IgD-negative memory B cell (primary cell): ENCODE data around the gene PARD3. TPM values are rescaled to one million over a fixed set of nuclear protein-coding genes. Genes with fewer than 3 reads are reported as not detected.
A peak's percentile ranks its signal among the peaks of the same experiment; 100 is the strongest.

Source experiments
- H3K27ac Mint-ChIP-seq, 3 donors: one replicate each; pipeline ENCODE4 v1.8.0; 2020 to 2022; ENCODE audit warnings: mild to moderate bottlenecking in 3 of 3, mixed read lengths in 3 of 3, moderate library complexity in 1 of 3
- H3K27me3 Mint-ChIP-seq: one replicate; pipeline ENCODE4 v1.8.0; 2021; ENCODE audit warnings: mixed read lengths
- H3K36me3 Mint-ChIP-seq: one replicate; pipeline ENCODE4 v1.8.0; 2020; ENCODE audit warnings: mild to moderate bottlenecking, mixed read lengths
- H3K4me1 Mint-ChIP-seq, 3 donors: one replicate each; pipeline ENCODE4 v1.8.0; 2020 to 2022; ENCODE audit warnings: mixed read lengths in 3 of 3, mild to moderate bottlenecking in 1 of 3
- H3K4me3 Mint-ChIP-seq, 4 donors: one replicate each; pipeline ENCODE4 v1.8.0; 2020 to 2022; ENCODE audit warnings: mild to moderate bottlenecking in 4 of 4, mixed read lengths in 4 of 4, moderate library complexity in 3 of 4
- H3K9me3 Mint-ChIP-seq, 3 donors: one replicate each; pipeline ENCODE4 v1.8.0; 2020 to 2021; ENCODE audit warnings: mixed read lengths in 3 of 3, mild to moderate bottlenecking in 1 of 3
- polyA plus RNA-seq: library from polyadenylated mRNA; unstranded; fragments of 300-500 nt; fragmentation: Illumina TruSeq; gene quantifications from one replicate; pipeline ENCODE4 v1.2.3, GENCODE V29; 2021

The PARD3 gene
- polyA plus RNA-seq, 1 donor from 2014 or later: not detected

DNA sequence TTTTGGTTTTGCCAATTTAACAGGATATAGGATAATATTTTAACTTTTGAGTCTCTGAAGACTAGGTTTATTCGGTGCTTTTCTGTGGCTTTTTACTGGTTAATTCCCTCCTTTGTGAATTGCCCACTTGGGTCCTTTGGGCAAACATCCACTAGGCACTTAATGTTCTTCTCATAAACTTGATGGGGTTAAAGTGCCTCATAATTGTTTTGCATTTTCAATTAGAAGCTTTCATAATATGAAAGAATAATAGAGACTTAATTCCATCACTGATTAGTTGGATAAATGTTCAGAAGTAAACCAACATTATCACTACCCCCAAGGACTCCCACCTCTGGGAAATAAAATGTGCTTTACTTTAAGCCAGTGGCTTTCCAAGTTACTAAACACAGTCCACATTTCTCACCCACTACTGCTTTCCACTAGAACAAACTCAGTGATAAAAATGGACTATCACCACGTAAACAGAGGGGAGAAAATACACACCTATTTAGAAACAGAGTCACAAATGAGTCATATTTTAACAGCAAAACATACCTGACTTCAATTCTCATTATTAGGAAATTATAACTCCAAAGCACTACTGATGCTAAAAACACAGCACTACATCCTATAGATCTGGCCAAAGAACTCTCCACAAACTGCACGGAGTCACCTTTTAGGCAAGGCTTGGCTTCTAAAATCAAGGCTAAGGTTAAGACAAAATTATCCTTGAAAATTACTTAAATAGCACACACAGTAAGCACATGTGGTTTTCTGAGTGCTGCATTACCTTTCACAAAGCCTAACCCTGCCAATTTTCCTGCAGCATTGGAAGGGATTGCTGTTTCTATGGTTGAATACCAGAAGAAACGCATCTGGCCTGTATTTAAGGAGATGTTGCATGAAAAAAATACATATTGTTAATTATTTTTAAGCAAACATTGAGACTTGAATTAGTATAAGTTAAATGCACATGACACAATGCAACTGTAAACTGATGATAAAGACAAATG, 41.2 kb downstream of the PARD3 start:
- H3K4me3 Mint-ChIP-seq: no peak overlapping the region
- no peaks in the 10 kb centered on the region for H3K4me1 Mint-ChIP-seq
- peaks cover 3% of the 10 kb centered on the region for H3K27me3 Mint-ChIP-seq
- H3K9me3 Mint-ChIP-seq: peaks cover 0 to 5% (median 0%) of the 10 kb centered on the region in 3 donors
- no peak overlapping the region for H3K27ac Mint-ChIP-seq
- H3K36me3 Mint-ChIP-seq: no peaks in the 10 kb centered on the region

- Mint-ChIP-seq H3K4me1 (no peaks in the 10 kb centered on the region), H3K27me3 (peaks cover 3% of the 10 kb centered on the region), H3K4me3 (no peak overlapping the region), H3K36me3 (no peaks in the 10 kb centered on the region), H3K9me3 (peaks cover 0 to 6% (median 0%) of the 10 kb centered on the region in 3 donors), H3K27ac (no peak overlapping the region)
These were observed 43.6 kb downstream of the PARD3 start for GRCh38 chr10:34771525-34771924.

GRCh38 chr10:34771106-34771505, 44.0 kb downstream of the PARD3 start:
- Mint-ChIP-seq H3K27me3 (peaks cover under 1% of the 10 kb centered on the region), H3K27ac (no peak overlapping the region), H3K4me3 (no peak overlapping the region), H3K36me3 (no peaks in the 10 kb centered on the region), H3K4me1 (no peaks in the 10 kb centered on the region), H3K9me3 (peaks cover 0 to 6% (median 0%) of the 10 kb centered on the region in 3 donors)

- H3K36me3 Mint-ChIP-seq: no peaks in the 10 kb centered on the region
- no peak overlapping the region for H3K27ac Mint-ChIP-seq
- H3K4me3 Mint-ChIP-seq: no peak overlapping the region
- no peaks in the 10 kb centered on the region for H3K27me3 Mint-ChIP-seq
- H3K4me1 Mint-ChIP-seq: no peaks in the 10 kb centered on the region
- H3K9me3 Mint-ChIP-seq: peaks cover 0 to 6% (median 0%) of the 10 kb centered on the region in 3 donors
These were observed 45.2 kb downstream of the PARD3 start for GRCh38 chr10:34769899-34770298.

DNA sequence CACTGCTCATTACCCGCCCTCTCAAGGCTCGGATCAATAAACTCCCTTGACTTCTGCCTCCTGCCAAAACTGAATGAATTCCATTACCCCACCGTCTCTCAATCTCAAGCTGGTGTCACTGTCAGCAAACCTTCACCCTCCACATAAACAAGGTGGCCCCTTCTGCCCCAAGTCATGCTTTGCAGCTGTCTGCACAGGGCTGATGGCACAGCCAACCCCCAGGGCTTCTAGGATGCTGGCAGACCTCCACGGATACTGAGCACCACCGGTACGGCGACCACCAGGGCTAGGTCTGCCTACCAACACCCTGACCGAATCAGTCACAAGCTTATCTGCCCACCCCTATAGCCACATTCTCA, 46.1 kb downstream of the PARD3 start:
- Mint-ChIP-seq H3K4me3 (no peak overlapping the region), H3K4me1 (no peaks in the 10 kb centered on the region), H3K27me3 (no peaks in the 10 kb centered on the region), H3K27ac (peak overlapping the region in 1 of 3 donors; percentile 92), H3K9me3 (peaks cover 0 to 3% (median 0%) of the 10 kb centered on the region in 3 donors), H3K36me3 (no peaks in the 10 kb centered on the region)

DNA sequence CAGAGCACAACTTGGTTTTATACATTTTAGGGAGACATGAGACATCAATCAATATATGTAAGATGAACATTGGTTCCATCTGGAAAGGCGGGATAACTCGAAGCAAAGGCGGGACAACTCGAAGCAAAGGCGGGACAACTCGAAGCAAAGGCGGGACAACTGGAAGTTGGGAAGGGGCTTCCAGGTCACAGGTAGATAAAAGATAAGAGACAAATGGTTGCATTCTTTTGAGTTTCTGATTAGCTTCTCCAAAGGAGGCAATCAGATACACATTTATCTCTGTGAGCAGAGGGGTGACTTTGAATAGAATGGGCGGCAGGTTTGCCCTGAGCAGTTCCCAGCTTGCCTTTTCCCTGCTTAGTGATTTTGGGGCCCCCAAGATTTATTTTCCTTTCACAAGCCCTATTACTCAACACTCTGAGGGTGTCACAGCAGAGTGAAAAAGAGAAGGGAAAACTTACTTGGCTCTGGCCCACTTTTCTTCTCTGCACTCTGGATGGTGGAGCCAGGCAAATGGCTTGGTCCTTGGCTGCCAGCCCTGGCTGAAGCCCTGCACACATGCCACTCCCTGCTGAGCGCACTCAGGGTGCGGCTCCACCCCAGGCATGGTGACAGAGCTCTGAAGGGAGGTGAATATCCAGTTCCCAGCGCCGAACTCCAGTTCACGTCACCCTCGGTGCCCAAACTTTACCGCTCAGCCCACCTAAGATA, 46.7 kb downstream of the PARD3 start:
- Mint-ChIP-seq H3K36me3 (no peaks in the 10 kb centered on the region), H3K27me3 (no peaks in the 10 kb centered on the region), H3K4me1 (no peaks in the 10 kb centered on the region), H3K4me3 (no peak overlapping the region), H3K9me3 (peaks cover 0 to 3% (median 0%) of the 10 kb centered on the region in 3 donors), H3K27ac (no peak overlapping the region)

DNA sequence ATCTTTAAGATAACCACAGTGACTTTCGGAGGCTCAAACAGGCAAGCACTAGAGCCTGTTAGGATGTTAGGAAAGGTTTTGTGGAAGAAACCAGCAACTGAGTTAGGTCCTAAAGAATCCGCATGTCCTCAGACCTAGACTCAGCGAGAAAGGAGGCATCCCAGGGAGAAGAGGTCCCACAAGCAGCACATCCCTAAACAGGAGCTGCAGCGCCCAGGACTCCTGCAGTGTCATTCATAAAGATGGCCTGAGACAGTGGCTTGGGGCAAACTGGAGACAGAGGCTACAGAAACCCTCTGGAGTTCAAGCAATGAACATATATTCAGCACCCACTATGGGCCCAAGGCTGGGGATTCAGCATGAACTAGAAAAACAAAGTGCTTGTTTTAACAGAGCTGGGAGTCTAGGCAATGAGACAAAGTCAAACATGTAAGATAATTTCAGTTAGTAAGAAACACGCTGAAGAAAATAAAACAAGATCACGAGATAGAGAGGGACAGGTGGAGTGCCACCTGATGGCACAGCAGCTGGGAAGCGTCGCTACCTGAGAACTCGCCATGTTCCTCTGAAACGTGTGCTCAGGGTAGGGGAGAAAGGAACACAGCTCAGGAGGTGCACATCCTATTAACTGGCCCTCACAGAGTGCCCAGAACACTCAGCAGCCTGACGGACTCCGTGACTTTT, 48.1 kb downstream of the PARD3 start:
- H3K27me3 Mint-ChIP-seq: no peaks in the 10 kb centered on the region
- peaks cover 0 to 3% (median 0%) of the 10 kb centered on the region in 3 donors for H3K9me3 Mint-ChIP-seq
- H3K4me3 Mint-ChIP-seq: no peak overlapping the region
- peak overlapping the region in 1 of 3 donors; percentile 7 for H3K27ac Mint-ChIP-seq
- H3K4me1 Mint-ChIP-seq: no peaks in the 10 kb centered on the region
- H3K36me3 Mint-ChIP-seq: no peaks in the 10 kb centered on the region

DNA sequence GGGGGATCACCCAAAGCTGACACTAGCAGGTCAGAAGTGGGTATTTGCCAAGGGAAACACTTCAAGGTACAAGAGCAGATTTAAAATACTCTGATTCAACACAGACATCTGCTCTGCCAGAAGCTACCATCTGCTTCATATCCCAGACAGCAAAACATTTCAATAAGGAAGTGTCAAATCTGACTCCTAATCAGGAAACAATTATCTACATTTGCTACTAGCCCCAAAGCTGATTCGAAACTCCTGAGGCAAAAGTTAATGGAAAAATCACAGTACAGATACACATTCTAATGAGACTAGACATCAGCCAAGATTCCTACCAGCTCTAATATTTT, 48.9 kb downstream of the PARD3 start:
- Mint-ChIP-seq H3K27me3 (no peaks in the 10 kb centered on the region), H3K27ac (no peak overlapping the region), H3K9me3 (peaks cover 0 to 3% (median 0%) of the 10 kb centered on the region in 3 donors), H3K36me3 (no peaks in the 10 kb centered on the region), H3K4me1 (no peaks in the 10 kb centered on the region), H3K4me3 (no peak overlapping the region)

DNA sequence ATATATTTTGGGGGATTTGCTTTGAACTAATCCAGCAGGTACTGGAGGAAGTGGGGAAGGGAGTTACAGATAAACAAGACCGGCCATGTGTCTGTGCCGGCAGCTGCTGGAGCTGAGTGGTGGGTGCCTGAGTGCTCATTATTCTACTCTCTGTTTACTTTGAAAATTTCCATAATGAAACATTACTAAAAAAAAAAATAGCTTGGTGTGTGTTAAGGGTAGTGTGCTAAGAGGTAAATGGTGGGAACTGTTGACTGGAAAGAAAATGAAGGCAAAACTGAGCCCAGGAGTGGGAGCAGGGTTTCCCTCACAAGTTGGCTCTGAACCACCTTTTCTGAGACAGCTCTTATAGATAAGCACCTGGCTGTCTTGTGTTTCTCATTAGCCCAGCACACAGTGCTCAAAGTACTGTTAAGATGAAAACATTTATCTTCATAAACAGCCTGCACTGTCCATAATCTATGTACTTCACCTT, 50.6 kb downstream of the PARD3 start:
- Mint-ChIP-seq H3K27me3 (no peaks in the 10 kb centered on the region), H3K4me3 (no peak overlapping the region), H3K27ac (no peak overlapping the region), H3K9me3 (peaks cover 0 to 1% (median 0%) of the 10 kb centered on the region in 3 donors), H3K36me3 (no peaks in the 10 kb centered on the region), H3K4me1 (no peaks in the 10 kb centered on the region)

DNA sequence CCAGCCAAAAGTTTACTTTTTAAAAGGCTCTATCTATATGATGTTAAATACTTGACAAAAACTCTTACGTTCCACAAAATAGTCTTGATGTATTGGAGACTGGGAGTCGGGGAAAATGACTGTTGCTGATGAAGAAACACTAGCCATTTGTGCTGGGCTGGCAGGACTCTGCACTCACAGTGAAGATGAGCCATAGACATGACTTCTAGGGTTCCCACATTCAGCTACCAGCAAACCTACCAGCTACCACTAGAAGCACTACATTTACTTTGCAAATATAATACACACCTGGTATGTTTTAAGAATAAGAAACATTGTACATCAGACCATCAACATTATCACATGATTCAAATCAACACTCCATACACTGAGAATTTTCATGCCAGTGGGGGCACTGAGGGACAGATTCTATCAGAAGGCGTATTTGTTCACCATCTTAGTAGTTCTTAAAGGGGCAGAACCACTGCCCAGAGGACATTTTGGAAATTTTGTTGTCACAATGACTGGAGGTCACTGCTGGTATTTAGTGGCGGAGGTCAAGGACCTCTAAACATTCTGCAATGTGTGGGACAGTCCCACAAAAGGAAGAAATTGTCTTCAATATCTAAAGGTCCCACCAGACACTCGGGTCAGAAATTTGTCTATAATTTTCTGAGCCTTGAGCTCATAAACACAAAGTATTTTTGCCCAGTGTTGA, 52.3 kb downstream of the PARD3 start:
- H3K4me1 Mint-ChIP-seq: no peaks in the 10 kb centered on the region
- H3K4me3 Mint-ChIP-seq: no peak overlapping the region
- H3K27me3 Mint-ChIP-seq: no peaks in the 10 kb centered on the region
- H3K27ac Mint-ChIP-seq: no peak overlapping the region
- H3K36me3 Mint-ChIP-seq: no peaks in the 10 kb centered on the region
- H3K9me3 Mint-ChIP-seq: peaks cover 0 to 2% (median 0%) of the 10 kb centered on the region in 3 donors

GRCh38 chr10:34762156-34762555, 52.9 kb downstream of the PARD3 start:
- Mint-ChIP-seq H3K27ac (no peak overlapping the region), H3K36me3 (no peaks in the 10 kb centered on the region), H3K4me3 (no peak overlapping the region), H3K27me3 (no peaks in the 10 kb centered on the region), H3K9me3 (peaks cover 0 to 2% (median 0%) of the 10 kb centered on the region in 3 donors), H3K4me1 (no peaks in the 10 kb centered on the region)

GRCh38 chr10:34761453-34761852, 53.6 kb downstream of the PARD3 start:
- Mint-ChIP-seq H3K9me3 (peaks cover 0 to 2% (median 0%) of the 10 kb centered on the region in 3 donors), H3K36me3 (no peaks in the 10 kb centered on the region), H3K4me1 (no peaks in the 10 kb centered on the region), H3K27me3 (no peaks in the 10 kb centered on the region), H3K27ac (no peak overlapping the region), H3K4me3 (no peak overlapping the region)

- no peaks in the 10 kb centered on the region for H3K27me3 Mint-ChIP-seq
- H3K36me3 Mint-ChIP-seq: no peaks in the 10 kb centered on the region
- no peak overlapping the region for H3K27ac Mint-ChIP-seq
- H3K4me1 Mint-ChIP-seq: no peaks in the 10 kb centered on the region
- peaks cover 0 to 2% (median 0%) of the 10 kb centered on the region in 3 donors for H3K9me3 Mint-ChIP-seq
- H3K4me3 Mint-ChIP-seq: no peak overlapping the region
These were observed 54.5 kb downstream of the PARD3 start for GRCh38 chr10:34760606-34761005.

GRCh38 chr10:34759837-34760215, 55.3 kb downstream of the PARD3 start:
- peaks cover 0 to 2% (median 0%) of the 10 kb centered on the region in 3 donors for H3K9me3 Mint-ChIP-seq
- H3K36me3 Mint-ChIP-seq: no peaks in the 10 kb centered on the region
- H3K4me3 Mint-ChIP-seq: no peak overlapping the region
- no peak overlapping the region for H3K27ac Mint-ChIP-seq
- H3K4me1 Mint-ChIP-seq: no peaks in the 10 kb centered on the region
- no peaks in the 10 kb centered on the region for H3K27me3 Mint-ChIP-seq
